GM23338 (cell line): ENCODE measurements around the gene THAP5.

Source experiments
- CREB1 ChIP-seq: fragments of 250-450 bp; sonication (Bioruptor Pico); IDR thresholded peaks from 2 replicates; pipeline ENCODE4 v1.5.0; 2020; ENCODE audit warnings: low read depth, mild to moderate bottlenecking, moderate library complexity
- CTCF ChIP-seq, 2 experiments: fragments of 200-600 bp in 1 of 2; sonication (generic) in 1 of 2; conservative IDR thresholded peaks; 2 replicates each; pipeline versions ENCODE4 v1.5.1 to v1.6.1; 2016 to 2017; ENCODE audit warnings: antibody characterized with exemption in 2 of 2, low read depth in 2 of 2, mild to moderate bottlenecking in 2 of 2, moderate library complexity in 1 of 2
- ETS1 ChIP-seq: IDR thresholded peaks from 2 replicates; pipeline ENCODE4 v1.6.1; 2016; ENCODE audit warnings: antibody characterized with exemption
- EZH2 ChIP-seq: fragments of 200-600 bp; sonication (generic); IDR thresholded peaks from one replicate; pipeline ENCODE4 v1.8.0; 2017; ENCODE audit warnings: antibody characterized with exemption, mild to moderate bottlenecking, low read depth; ENCODE audit not compliant: unreplicated experiment
- EZH2phosphoT487 ChIP-seq: fragments of 200-600 bp; sonication (generic); IDR thresholded peaks from one replicate; pipeline ENCODE4 v1.8.1; 2018; ENCODE audit warnings: antibody characterized with exemption; ENCODE audit not compliant: unreplicated experiment
- JUNB ChIP-seq: IDR thresholded peaks from one replicate; pipeline ENCODE4 v1.6.1; 2016; ENCODE audit warnings: antibody characterized with exemption; ENCODE audit not compliant: unreplicated experiment
- NANOG ChIP-seq: IDR thresholded peaks from 2 replicates; pipeline ENCODE4 v1.6.1; 2016; ENCODE audit warnings: antibody characterized with exemption, borderline replicate concordance
- POLR2AphosphoS5 ChIP-seq: IDR thresholded peaks from 2 replicates; pipeline ENCODE4 v1.6.1; 2016; ENCODE audit warnings: antibody characterized with exemption, low read depth
- REST ChIP-seq: IDR thresholded peaks from one replicate; pipeline ENCODE4 v1.6.1; 2018; ENCODE audit warnings: antibody characterized with exemption; ENCODE audit not compliant: unreplicated experiment
- ZNF114 ChIP-seq: fragments of 250-450 bp; sonication (Bioruptor Pico); IDR thresholded peaks from 2 replicates; pipeline ENCODE4 v1.5.0; 2020; ENCODE audit warnings: mild to moderate bottlenecking, moderate library complexity
- ZNF331 ChIP-seq: fragments of 250-450 bp; sonication (Bioruptor Pico); IDR thresholded peaks from 2 replicates; pipeline ENCODE4 v1.5.0; 2020; ENCODE audit warnings: low read depth, mild to moderate bottlenecking, moderate library complexity
- ZNF462 ChIP-seq: fragments of 250-450 bp; sonication (Bioruptor Pico); IDR thresholded peaks from 2 replicates; pipeline ENCODE4 v1.5.0; 2020; ENCODE audit warnings: mild to moderate bottlenecking, moderate library complexity

GRCh38 chr7:108528183-108528712, 41.3 kb downstream of the THAP5 start:
- no peak for TF ChIP-seq JUNB
- TF ChIP-seq CTCF (conservative IDR thresholded peaks at IDR 0.05; ENCODE audit: low read depth in 2 of 2): no peak
- no peak for TF ChIP-seq CREB1 (CRISPR knock-in tag)
- no peak for TF ChIP-seq POLR2AphosphoS5
- no peak for TF ChIP-seq EZH2
- no peak for TF ChIP-seq ZNF462 (CRISPR knock-in tag)
- no peak for TF ChIP-seq REST
- no peak for TF ChIP-seq ETS1
- no peak for TF ChIP-seq EZH2phosphoT487
- TF ChIP-seq ZNF331 (CRISPR knock-in tag): no peak
- no peak for TF ChIP-seq ZNF114 (CRISPR knock-in tag)
- no peak for TF ChIP-seq NANOG
